ENCODE data around the gene CCDC183.

GRCh38 chr9:136854113-136854841 lies 58.1 kb downstream of the CCDC183 start:
- TF ChIP-seq SUZ12 (IDR thresholded peaks at IDR 0.05; ENCODE audit: extremely low read depth, insufficient read depth, insufficient read length): no peak
- TF ChIP-seq YY1 (IDR thresholded peaks at IDR 0.05; ENCODE audit: insufficient read depth, insufficient read length): no peak
